K562 (cell line): ENCODE data around the gene TMEM217. TPM values are rescaled to one million over a fixed set of nuclear protein-coding genes. Genes with fewer than 3 reads are reported as not detected.

Source experiments
- FOXA1 ChIP-seq: fragments of 450-650 bp; IDR thresholded peaks from 2 replicates; pipeline ENCODE4 v1.6.1; 2016; ENCODE audit warnings: mild to moderate bottlenecking, borderline replicate concordance
- STAT5A ChIP-seq: IDR thresholded peaks from 2 replicates; pipeline ENCODE4 v1.6.1; 2012; ENCODE audit warnings: low read length, inconsistent platforms, borderline replicate concordance
- polyA plus RNA-seq, 8 experiments: library from polyadenylated mRNA; depleted of rRNA in 4 of 8; stranded (reverse) in 5 of 8; unstranded in 3 of 8; fragments of >200 nt; fragmentation: Nextera tagmentation in 2 of 8; fragmentation: Illumina TruSeq in 1 of 8; extraction: Ambion mirVana in 2 of 8; extraction: Trizol in 1 of 8; gene quantifications; 2 replicates each; pipeline versions ENCODE4 v1.2.1 to v1.2.3, GENCODE V29; 2011 to 2014; ENCODE audit warnings: inconsistent platforms in 1 of 8, missing spikeins in 1 of 8
- total RNA-seq, 7 experiments: library from RNA; depleted of rRNA in 6 of 7; stranded (reverse); fragments of >200 nt in 6 of 7; fragmentation: Illumina TruSeq in 2 of 7; extraction: Trizol in 2 of 7; gene quantifications; 2 replicates each; pipeline versions ENCODE4 v1.2.1 to v1.2.3, GENCODE V29; 2011 to 2021; ENCODE audit warnings: low replicate concordance in 1 of 7
- TF ChIP-seq, protein P1 (sequence below): fragments of 200-600 bp; sonication (generic); IDR thresholded peaks from one replicate; pipeline ENCODE4 v1.6.1; 2012; ENCODE audit warnings: mild to moderate bottlenecking, low read depth, low read length, inconsistent platforms
- TF ChIP-seq, protein P2 (sequence below), 2 experiments: fragments of 150-350 bp in 1 of 2; IDR thresholded peaks; 2 replicates each; pipeline ENCODE4 v1.6.1; 2012 to 2016; ENCODE audit warnings: low read depth in 2 of 2, low read length in 2 of 2, mild to moderate bottlenecking in 1 of 2, moderate library complexity in 1 of 2

Gene TMEM217
- total and polyA plus RNA-seq, 9 of the 15 experiments (the other 6 are each of a cell fraction or from before 2014, with no cell fraction given) = 1.3 to 8.0 (median 1.9) TPM

DNA sequence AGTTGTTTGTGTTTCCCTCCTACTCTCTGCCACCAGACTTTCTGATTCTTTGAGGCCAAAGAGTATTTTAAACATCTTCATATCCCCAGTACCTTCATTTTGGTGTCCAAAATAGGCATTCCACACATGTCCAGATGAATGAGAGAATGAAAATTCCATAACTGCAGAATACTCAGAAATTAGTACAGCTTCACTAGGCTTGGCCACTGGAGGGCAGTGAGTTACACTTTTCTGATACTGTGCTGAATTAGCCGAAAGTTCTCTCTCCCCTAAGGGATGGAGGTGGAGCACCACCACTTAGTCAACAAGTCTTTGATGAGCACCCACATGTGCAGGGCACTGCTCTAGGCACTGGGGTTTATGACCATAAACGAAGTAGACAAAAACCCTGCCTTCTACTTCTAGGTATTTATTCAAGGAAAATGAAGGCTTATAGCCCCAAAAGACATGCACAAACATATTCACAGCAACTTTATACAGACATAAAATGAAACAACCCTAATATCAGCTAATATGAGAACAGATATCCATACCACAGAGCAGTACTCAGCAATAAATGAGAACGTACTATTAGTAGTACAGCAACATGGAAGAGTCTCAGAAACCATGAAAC, 46.1 kb upstream of the TMEM217 start (continued):
- TF ChIP-seq, protein P1, sequence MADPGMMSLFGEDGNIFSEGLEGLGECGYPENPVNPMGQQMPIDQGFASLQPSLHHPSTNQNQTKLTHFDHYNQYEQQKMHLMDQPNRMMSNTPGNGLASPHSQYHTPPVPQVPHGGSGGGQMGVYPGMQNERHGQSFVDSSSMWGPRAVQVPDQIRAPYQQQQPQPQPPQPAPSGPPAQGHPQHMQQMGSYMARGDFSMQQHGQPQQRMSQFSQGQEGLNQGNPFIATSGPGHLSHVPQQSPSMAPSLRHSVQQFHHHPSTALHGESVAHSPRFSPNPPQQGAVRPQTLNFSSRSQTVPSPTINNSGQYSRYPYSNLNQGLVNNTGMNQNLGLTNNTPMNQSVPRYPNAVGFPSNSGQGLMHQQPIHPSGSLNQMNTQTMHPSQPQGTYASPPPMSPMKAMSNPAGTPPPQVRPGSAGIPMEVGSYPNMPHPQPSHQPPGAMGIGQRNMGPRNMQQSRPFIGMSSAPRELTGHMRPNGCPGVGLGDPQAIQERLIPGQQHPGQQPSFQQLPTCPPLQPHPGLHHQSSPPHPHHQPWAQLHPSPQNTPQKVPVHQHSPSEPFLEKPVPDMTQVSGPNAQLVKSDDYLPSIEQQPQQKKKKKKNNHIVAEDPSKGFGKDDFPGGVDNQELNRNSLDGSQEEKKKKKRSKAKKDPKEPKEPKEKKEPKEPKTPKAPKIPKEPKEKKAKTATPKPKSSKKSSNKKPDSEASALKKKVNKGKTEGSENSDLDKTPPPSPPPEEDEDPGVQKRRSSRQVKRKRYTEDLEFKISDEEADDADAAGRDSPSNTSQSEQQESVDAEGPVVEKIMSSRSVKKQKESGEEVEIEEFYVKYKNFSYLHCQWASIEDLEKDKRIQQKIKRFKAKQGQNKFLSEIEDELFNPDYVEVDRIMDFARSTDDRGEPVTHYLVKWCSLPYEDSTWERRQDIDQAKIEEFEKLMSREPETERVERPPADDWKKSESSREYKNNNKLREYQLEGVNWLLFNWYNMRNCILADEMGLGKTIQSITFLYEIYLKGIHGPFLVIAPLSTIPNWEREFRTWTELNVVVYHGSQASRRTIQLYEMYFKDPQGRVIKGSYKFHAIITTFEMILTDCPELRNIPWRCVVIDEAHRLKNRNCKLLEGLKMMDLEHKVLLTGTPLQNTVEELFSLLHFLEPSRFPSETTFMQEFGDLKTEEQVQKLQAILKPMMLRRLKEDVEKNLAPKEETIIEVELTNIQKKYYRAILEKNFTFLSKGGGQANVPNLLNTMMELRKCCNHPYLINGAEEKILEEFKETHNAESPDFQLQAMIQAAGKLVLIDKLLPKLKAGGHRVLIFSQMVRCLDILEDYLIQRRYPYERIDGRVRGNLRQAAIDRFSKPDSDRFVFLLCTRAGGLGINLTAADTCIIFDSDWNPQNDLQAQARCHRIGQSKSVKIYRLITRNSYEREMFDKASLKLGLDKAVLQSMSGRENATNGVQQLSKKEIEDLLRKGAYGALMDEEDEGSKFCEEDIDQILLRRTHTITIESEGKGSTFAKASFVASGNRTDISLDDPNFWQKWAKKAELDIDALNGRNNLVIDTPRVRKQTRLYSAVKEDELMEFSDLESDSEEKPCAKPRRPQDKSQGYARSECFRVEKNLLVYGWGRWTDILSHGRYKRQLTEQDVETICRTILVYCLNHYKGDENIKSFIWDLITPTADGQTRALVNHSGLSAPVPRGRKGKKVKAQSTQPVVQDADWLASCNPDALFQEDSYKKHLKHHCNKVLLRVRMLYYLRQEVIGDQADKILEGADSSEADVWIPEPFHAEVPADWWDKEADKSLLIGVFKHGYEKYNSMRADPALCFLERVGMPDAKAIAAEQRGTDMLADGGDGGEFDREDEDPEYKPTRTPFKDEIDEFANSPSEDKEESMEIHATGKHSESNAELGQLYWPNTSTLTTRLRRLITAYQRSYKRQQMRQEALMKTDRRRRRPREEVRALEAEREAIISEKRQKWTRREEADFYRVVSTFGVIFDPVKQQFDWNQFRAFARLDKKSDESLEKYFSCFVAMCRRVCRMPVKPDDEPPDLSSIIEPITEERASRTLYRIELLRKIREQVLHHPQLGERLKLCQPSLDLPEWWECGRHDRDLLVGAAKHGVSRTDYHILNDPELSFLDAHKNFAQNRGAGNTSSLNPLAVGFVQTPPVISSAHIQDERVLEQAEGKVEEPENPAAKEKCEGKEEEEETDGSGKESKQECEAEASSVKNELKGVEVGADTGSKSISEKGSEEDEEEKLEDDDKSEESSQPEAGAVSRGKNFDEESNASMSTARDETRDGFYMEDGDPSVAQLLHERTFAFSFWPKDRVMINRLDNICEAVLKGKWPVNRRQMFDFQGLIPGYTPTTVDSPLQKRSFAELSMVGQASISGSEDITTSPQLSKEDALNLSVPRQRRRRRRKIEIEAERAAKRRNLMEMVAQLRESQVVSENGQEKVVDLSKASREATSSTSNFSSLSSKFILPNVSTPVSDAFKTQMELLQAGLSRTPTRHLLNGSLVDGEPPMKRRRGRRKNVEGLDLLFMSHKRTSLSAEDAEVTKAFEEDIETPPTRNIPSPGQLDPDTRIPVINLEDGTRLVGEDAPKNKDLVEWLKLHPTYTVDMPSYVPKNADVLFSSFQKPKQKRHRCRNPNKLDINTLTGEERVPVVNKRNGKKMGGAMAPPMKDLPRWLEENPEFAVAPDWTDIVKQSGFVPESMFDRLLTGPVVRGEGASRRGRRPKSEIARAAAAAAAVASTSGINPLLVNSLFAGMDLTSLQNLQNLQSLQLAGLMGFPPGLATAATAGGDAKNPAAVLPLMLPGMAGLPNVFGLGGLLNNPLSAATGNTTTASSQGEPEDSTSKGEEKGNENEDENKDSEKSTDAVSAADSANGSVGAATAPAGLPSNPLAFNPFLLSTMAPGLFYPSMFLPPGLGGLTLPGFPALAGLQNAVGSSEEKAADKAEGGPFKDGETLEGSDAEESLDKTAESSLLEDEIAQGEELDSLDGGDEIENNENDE = no peak
- TF ChIP-seq FOXA1 (no peak), STAT5A (no peak)
- TF ChIP-seq, protein P2, sequence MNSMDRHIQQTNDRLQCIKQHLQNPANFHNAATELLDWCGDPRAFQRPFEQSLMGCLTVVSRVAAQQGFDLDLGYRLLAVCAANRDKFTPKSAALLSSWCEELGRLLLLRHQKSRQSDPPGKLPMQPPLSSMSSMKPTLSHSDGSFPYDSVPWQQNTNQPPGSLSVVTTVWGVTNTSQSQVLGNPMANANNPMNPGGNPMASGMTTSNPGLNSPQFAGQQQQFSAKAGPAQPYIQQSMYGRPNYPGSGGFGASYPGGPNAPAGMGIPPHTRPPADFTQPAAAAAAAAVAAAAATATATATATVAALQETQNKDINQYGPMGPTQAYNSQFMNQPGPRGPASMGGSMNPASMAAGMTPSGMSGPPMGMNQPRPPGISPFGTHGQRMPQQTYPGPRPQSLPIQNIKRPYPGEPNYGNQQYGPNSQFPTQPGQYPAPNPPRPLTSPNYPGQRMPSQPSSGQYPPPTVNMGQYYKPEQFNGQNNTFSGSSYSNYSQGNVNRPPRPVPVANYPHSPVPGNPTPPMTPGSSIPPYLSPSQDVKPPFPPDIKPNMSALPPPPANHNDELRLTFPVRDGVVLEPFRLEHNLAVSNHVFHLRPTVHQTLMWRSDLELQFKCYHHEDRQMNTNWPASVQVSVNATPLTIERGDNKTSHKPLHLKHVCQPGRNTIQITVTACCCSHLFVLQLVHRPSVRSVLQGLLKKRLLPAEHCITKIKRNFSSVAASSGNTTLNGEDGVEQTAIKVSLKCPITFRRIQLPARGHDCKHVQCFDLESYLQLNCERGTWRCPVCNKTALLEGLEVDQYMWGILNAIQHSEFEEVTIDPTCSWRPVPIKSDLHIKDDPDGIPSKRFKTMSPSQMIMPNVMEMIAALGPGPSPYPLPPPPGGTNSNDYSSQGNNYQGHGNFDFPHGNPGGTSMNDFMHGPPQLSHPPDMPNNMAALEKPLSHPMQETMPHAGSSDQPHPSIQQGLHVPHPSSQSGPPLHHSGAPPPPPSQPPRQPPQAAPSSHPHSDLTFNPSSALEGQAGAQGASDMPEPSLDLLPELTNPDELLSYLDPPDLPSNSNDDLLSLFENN (IDR thresholded peaks at IDR 0.05; ENCODE audit: low read depth in 2 of 2, low read length in 2 of 2) = 0 out of 4 replicates have a peak, but pooled peaks of 1 of the 2 experiments have one; percentile 27
